SHP77 (cell line): ENCODE results near the gene CLIC3.
"Not testable (repeated sequence)": the region's sequence is repeated elsewhere in the genome, so short reads cannot be mapped to it uniquely, and the experiment has no call there.

Experiments
- DNase-seq, 2 experiments: peaks; one replicate each; lab custom pipeline; 2025; lab: John Stamatoyannopoulos, UW

The CLIC3 gene

GRCh38 chr9:137017071-137017470 lies 20.7 kb upstream of the CLIC3 start:
- no peak for DNase-seq

- DNase-seq: no peak
These were observed 20.1 kb upstream of the CLIC3 start for GRCh38 chr9:137016436-137016835.

GRCh38 chr9:137015976-137016375 lies 19.6 kb upstream of the CLIC3 start:
- no peak for DNase-seq

GRCh38 chr9:137015540-137015930 lies 19.2 kb upstream of the CLIC3 start:
- DNase-seq: no peak

GRCh38 chr9:137014776-137015539 lies 18.6 kb upstream of the CLIC3 start:
- DNase-seq: no peak

GRCh38 chr9:137014166-137014565 lies 17.8 kb upstream of the CLIC3 start:
- no peak for DNase-seq

GRCh38 chr9:137013571-137013940 lies 17.2 kb upstream of the CLIC3 start:
- no peak for DNase-seq

- DNase-seq: no peak
These were observed 16.6 kb upstream of the CLIC3 start for GRCh38 chr9:137012694-137013570.

- no peak for DNase-seq
These were observed 15.7 kb upstream of the CLIC3 start for GRCh38 chr9:137011907-137012675.

- DNase-seq: no peak
These were observed 14.8 kb upstream of the CLIC3 start for GRCh38 chr9:137011156-137011555.

GRCh38 chr9:137009938-137010732 lies 13.8 kb upstream of the CLIC3 start:
- DNase-seq: peak in 1 of 2 experiments; percentile 57

GRCh38 chr9:137009217-137009616 lies 12.8 kb upstream of the CLIC3 start:
- DNase-seq: no peak

- DNase-seq: no peak
These were observed 11.9 kb upstream of the CLIC3 start for GRCh38 chr9:137008312-137008711.

- no peak for DNase-seq
These were observed 11.5 kb upstream of the CLIC3 start for GRCh38 chr9:137007816-137008270.

GRCh38 chr9:137007108-137007815 lies 10.9 kb upstream of the CLIC3 start:
- peak; percentile 45 to 68 for DNase-seq

GRCh38 chr9:137006116-137007003 lies 10.0 kb upstream of the CLIC3 start:
- no peak for DNase-seq

GRCh38 chr9:137004285-137004684 lies 7.9 kb upstream of the CLIC3 start:
- DNase-seq: not testable (repeated sequence)

- no peak for DNase-seq
These were observed 6.3 kb upstream of the CLIC3 start for GRCh38 chr9:137002646-137003041.

GRCh38 chr9:137001857-137002645 lies 5.7 kb upstream of the CLIC3 start:
- DNase-seq: no peak
